SK-N-SH (cell line): ENCODE measurements around the gene DDX54. TPM values are rescaled to one million over a fixed set of nuclear protein-coding genes. Genes with fewer than 3 reads are reported as not detected.

Experiments
- CTCF ChIA-PET: fragments of 300-600, 350-600 bp; formaldehyde crosslinking; extraction: SDS; loops from one replicate; lab custom pipeline; 2021; lab: Yijun Ruan, JAX
- POLR2A ChIA-PET: fragments of 350-600 bp; sonication (Branson Sonifier 250); formaldehyde crosslinking; extraction: SDS; loops from one replicate; lab custom pipeline; 2020; ENCODE audit warnings: antibody characterized with exemption, inconsistent platforms; lab: Yijun Ruan, JAX
- DNase-seq: peaks from one replicate; pipeline ENCODE4 v3.0.0; 2012
- H2AFZ ChIP-seq: fragments of 200-600 bp; sonication (generic); 2 replicates; pipeline ENCODE4 v1.8.1; 2016; ENCODE audit warnings: antibody characterized with exemption, mild to moderate bottlenecking, low read depth
- H3F3A ChIP-seq: fragments of 200-600 bp; sonication (generic); replicated peaks from 2 replicates; pipeline ENCODE3; 2016; ENCODE audit warnings: antibody characterized with exemption, mild to moderate bottlenecking; ENCODE audit not compliant: insufficient read depth
- H3K27ac ChIP-seq, 2 experiments: fragments of 200-500 bp in 1 of 2; fragments of 200-600 bp in 1 of 2; sonication (Bioruptor generic) in 1 of 2; sonication (generic), shearing (Covaris generic) in 1 of 2; 2 replicates each; pipeline versions ENCODE4 v1.5.1 to v1.6.1; 2014 to 2016; ENCODE audit warnings: low read depth in 2 of 2, inconsistent platforms in 1 of 2, low read length in 1 of 2, mild to moderate bottlenecking in 1 of 2, mixed read lengths in 1 of 2
- H3K27me3 ChIP-seq: fragments of 200-600 bp; sonication (generic), shearing (Covaris generic); 2 replicates; pipeline ENCODE4 v1.6.1; 2016; ENCODE audit warnings: mixed run types; ENCODE audit not compliant: insufficient read depth
- H3K36me3 ChIP-seq, 2 experiments: fragments of 200-500 bp in 1 of 2; fragments of 200-600 bp in 1 of 2; sonication (Bioruptor generic) in 1 of 2; sonication (generic) in 1 of 2; replicated peaks in 1 of 2; 2 replicates each; pipeline versions ENCODE3 to v1.5.1; 2014 to 2016; ENCODE audit warnings: low read length in 1 of 2, mild to moderate bottlenecking in 1 of 2; ENCODE audit not compliant: insufficient read depth in 2 of 2, control insufficient read depth in 1 of 2
- H3K4me1 ChIP-seq, 2 experiments: fragments of 200-500 bp in 1 of 2; fragments of 200-600 bp in 1 of 2; sonication (Bioruptor generic) in 1 of 2; sonication (generic), shearing (Covaris generic) in 1 of 2; 2 replicates each; pipeline versions ENCODE4 v1.5.1 to v1.6.1; 2014 to 2016; ENCODE audit warnings: low read depth in 1 of 2, low read length in 1 of 2, mixed run types in 1 of 2; ENCODE audit not compliant: insufficient read depth in 2 of 2, control insufficient read depth in 1 of 2
- H3K4me2 ChIP-seq: fragments of 200-600 bp; sonication (generic), shearing (Covaris generic); 2 replicates; pipeline ENCODE4 v1.6.1; 2017; ENCODE audit warnings: mixed run types
- H3K4me3 ChIP-seq, 2 experiments: fragments of 200-500 bp in 1 of 2; fragments of 200-600 bp in 1 of 2; sonication (Bioruptor generic) in 1 of 2; sonication (generic), shearing (Covaris generic) in 1 of 2; 2 replicates each; pipeline versions ENCODE4 v1.5.1 to v1.8.1; 2014 to 2016; ENCODE audit warnings: low read depth in 2 of 2, inconsistent platforms in 1 of 2, low read length in 1 of 2, mild to moderate bottlenecking in 1 of 2, mixed read lengths in 1 of 2, moderate library complexity in 1 of 2
- H3K79me2 ChIP-seq: fragments of 200-600 bp; sonication (generic); 2 replicates; pipeline ENCODE4 v1.8.1; 2017; ENCODE audit warnings: mild to moderate bottlenecking; ENCODE audit not compliant: insufficient read depth
- H3K9ac ChIP-seq: fragments of 200-600 bp; sonication (generic); 2 replicates; pipeline ENCODE4 v1.6.1; 2017; ENCODE audit warnings: mixed run types
- H3K9me2 ChIP-seq: fragments of 200-600 bp; sonication (generic); 2 replicates; pipeline ENCODE4 v1.6.1; 2017; ENCODE audit warnings: mixed run types
- H3K9me3 ChIP-seq: fragments of 200-600 bp; sonication (generic); 2 replicates; pipeline ENCODE4 v1.6.1; 2017; ENCODE audit warnings: mixed run types, mild to moderate bottlenecking, moderate library complexity
- H4K20me1 ChIP-seq: fragments of 200-600 bp; sonication (generic); 2 replicates; pipeline ENCODE4 v1.6.1; 2017; ENCODE audit warnings: mild to moderate bottlenecking, mixed run types; ENCODE audit not compliant: insufficient read depth
- FOSL2 ChIP-seq: IDR thresholded peaks from 2 replicates; pipeline ENCODE4 v1.4.0; 2012; ENCODE audit warnings: low read depth, mild to moderate bottlenecking, moderate library complexity, borderline replicate concordance
- FOXJ3 ChIP-seq: sonication (generic); formaldehyde crosslinking; IDR thresholded peaks from 2 replicates; pipeline ENCODE4 v1.5.1; 2020; ENCODE audit warnings: mild to moderate bottlenecking, missing genetic modification reagents
- FOXM1 ChIP-seq: IDR thresholded peaks from 2 replicates; pipeline ENCODE4 v1.4.0; 2012; ENCODE audit warnings: low read depth, mild to moderate bottlenecking
- GABPA ChIP-seq: IDR thresholded peaks from 2 replicates; pipeline ENCODE4 v1.4.0; 2012; ENCODE audit warnings: low read depth, mild to moderate bottlenecking
- IRF3 ChIP-seq: fragments of 150-350 bp; IDR thresholded peaks from 2 replicates; pipeline ENCODE4 v1.6.1; 2016; ENCODE audit warnings: mild to moderate bottlenecking, low read depth, low read length
- MEF2A ChIP-seq: IDR thresholded peaks from 2 replicates; pipeline ENCODE4 v1.4.0; 2012; ENCODE audit warnings: low read depth, borderline replicate concordance
- MXI1 ChIP-seq: IDR thresholded peaks from 2 replicates; pipeline ENCODE4 v1.6.1; 2012; ENCODE audit warnings: mild to moderate bottlenecking, low read depth, low read length, improper control_type of control experiment
- NFIC ChIP-seq: IDR thresholded peaks from 2 replicates; pipeline ENCODE4 v1.4.0; 2012; ENCODE audit warnings: borderline replicate concordance
- NRF1 ChIP-seq: IDR thresholded peaks from 2 replicates; pipeline ENCODE4 v1.6.1; 2012; ENCODE audit warnings: low read depth, mild to moderate bottlenecking, low read length
- POLR2AphosphoS5 ChIP-seq: IDR thresholded peaks from 2 replicates; pipeline ENCODE4 v1.6.1; 2012; ENCODE audit warnings: low read depth, low read length
- RAD21 ChIP-seq: IDR thresholded peaks from 2 replicates; pipeline ENCODE4 v1.6.1; 2012; ENCODE audit warnings: mild to moderate bottlenecking, low read length
- RCOR1 ChIP-seq: fragments of 150-350 bp; IDR thresholded peaks from 2 replicates; pipeline ENCODE4 v1.6.1; 2017; ENCODE audit warnings: antibody characterized with exemption, low read length
- RXRA ChIP-seq: IDR thresholded peaks from 2 replicates; pipeline ENCODE4 v1.4.0; 2012; ENCODE audit warnings: low read depth, mild to moderate bottlenecking, borderline replicate concordance
- SMC3 ChIP-seq: IDR thresholded peaks from 2 replicates; pipeline ENCODE4 v1.6.1; 2012; ENCODE audit warnings: low read depth, low read length, improper control_type of control experiment
- TAF1 ChIP-seq: IDR thresholded peaks from 2 replicates; pipeline ENCODE4 v1.6.1; 2012; ENCODE audit warnings: low read depth, mild to moderate bottlenecking, low read length, moderate library complexity, borderline replicate concordance
- TCF12 ChIP-seq: IDR thresholded peaks from 2 replicates; pipeline ENCODE4 v1.4.0; 2012
- USF1 ChIP-seq: IDR thresholded peaks from 2 replicates; pipeline ENCODE4 v1.4.0; 2012; ENCODE audit warnings: low read depth, borderline replicate concordance
- YY1 ChIP-seq: IDR thresholded peaks from 2 replicates; pipeline ENCODE4 v1.4.0; 2012; ENCODE audit warnings: low read depth, mild to moderate bottlenecking
- WGBS: methylation state at CpG from one replicate; pipeline ENCODE4 v1.1.6; 2017; ENCODE audit warnings: low lambda C conversion rate; 5-methylcytosine and 5-hydroxymethylcytosine counted together
- polyA plus RNA-seq, 3 experiments: library from polyadenylated mRNA; depleted of rRNA; stranded (reverse); fragments of >200 nt; gene quantifications; 2 replicates each; pipeline ENCODE4 v1.2.3, GENCODE V29; 2012
- TF ChIP-seq, protein P1 (sequence below): IDR thresholded peaks from 2 replicates; pipeline ENCODE4; 2012
- TF ChIP-seq, protein P2 (sequence below): fragments of 150-350 bp; IDR thresholded peaks from 2 replicates; pipeline ENCODE4 v1.6.1; 2017; ENCODE audit warnings: antibody characterized with exemption, low read length, low read depth, borderline replicate concordance
- TF ChIP-seq, protein P3 (sequence below): IDR thresholded peaks from 2 replicates; pipeline ENCODE4 v1.4.0; 2012; ENCODE audit warnings: low read depth, borderline replicate concordance

DDX54 gene
- polyA plus RNA-seq, 1 of the 3 experiments (the other 2 are of a cell fraction), result 69.9 TPM

- POLR2A ChIA-PET, result interaction anchor here (0.7 kb wide), 1 partner anchor 165 kb away, joined by 4 read pairs; no protein-coding TSS in a partner anchor
- DNase-seq, result no peak
- no peaks in the 10 kb centered on the region for H4K20me1 ChIP-seq
- WGBS, result 95% methylated on average over 4 of the region's 8 CpGs
- H3K27ac ChIP-seq, result no peak overlapping the region
- CTCF ChIA-PET, result interaction anchor here (0.6 to 4.5 kb wide), 9 partner anchors 10 to 712 kb away, joined by 3 to 42 read pairs (median 4); partner anchors contain the start of gene SDSL
- H3K4me2 ChIP-seq, result no peak overlapping the region
- peaks cover 28% of the 10 kb centered on the region for H3F3A ChIP-seq
- H3K9ac ChIP-seq, result no peak overlapping the region
- H3K9me3 ChIP-seq, result no peaks in the 10 kb centered on the region
- no peaks in the 10 kb centered on the region for H3K27me3 ChIP-seq
- peaks cover 0 to 5% of the 10 kb centered on the region in 2 experiments for H3K36me3 ChIP-seq
- no peak overlapping the region for H3K4me3 ChIP-seq
- H3K9me2 ChIP-seq, result no peaks in the 10 kb centered on the region
- TF ChIP-seq NFIC, result no peak
- H2AFZ ChIP-seq, result 0 out of 2 replicates have a peak overlapping the region, but pooled peaks have one; percentile 35
- peaks cover 3% of the 10 kb centered on the region; the same call in 1 of the 2 replicates for H3K79me2 ChIP-seq
- peaks cover 12 to 28% of the 10 kb centered on the region in 2 experiments; a peak in 3 of 4 replicates for H3K4me1 ChIP-seq
These were observed 12.3 kb upstream of the DDX54 start for GRCh38 chr12:113197518-113198077.

DNA sequence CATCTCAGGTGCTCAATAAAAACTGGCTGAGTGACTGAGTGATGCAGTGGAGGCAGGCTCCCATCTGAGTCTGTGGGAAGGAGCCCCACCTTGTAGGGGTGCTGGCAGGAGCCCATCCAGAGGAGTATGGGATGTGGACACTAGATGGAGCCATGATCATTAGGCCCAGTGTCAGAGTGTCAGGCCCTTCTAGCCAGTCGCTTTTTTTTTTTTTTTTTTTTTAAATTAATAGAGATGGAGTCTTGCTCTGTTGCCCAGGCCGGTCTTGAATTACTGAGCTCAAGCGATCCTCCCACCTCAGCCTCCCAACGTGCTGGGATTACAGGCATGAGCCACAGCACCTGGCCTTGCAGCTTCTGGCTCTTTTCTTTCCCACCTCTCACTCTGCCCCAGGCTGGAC, 11.7 kb upstream of the DDX54 start:
- Histone ChIP-seq H3F3A (peaks cover 31% of the 10 kb centered on the region), H3K27me3 (no peaks in the 10 kb centered on the region), H3K36me3 (peaks cover 2 to 7% of the 10 kb centered on the region in 2 experiments), H3K4me2 (no peak overlapping the region), H3K9ac (no peak overlapping the region), H3K4me3 (no peak overlapping the region; a peak in 1 of 4 replicates), H4K20me1 (no peaks in the 10 kb centered on the region), H2AFZ (0 out of 2 replicates have a peak overlapping the region, but pooled peaks have one; percentile 35), H3K27ac (no peak overlapping the region), H3K4me1 (peaks cover 15 to 28% of the 10 kb centered on the region in 2 experiments; a peak in 3 of 4 replicates), H3K9me2 (no peaks in the 10 kb centered on the region), H3K79me2 (peaks cover 3% of the 10 kb centered on the region; the same call in 1 of the 2 replicates), H3K9me3 (no peaks in the 10 kb centered on the region)
- 0% methylated on average over 4 of the region's 4 CpGs for WGBS
- POLR2A ChIA-PET, result interaction anchor here (0.6 to 0.7 kb wide), 2 partner anchors 48 to 166 kb away, joined by 4 read pairs; no protein-coding TSS in a partner anchor
- CTCF ChIA-PET, result interaction anchor here (0.6 to 4.5 kb wide), 12 partner anchors 9 to 715 kb away, joined by 3 to 42 read pairs (median 4); partner anchors contain the start of genes RITA1 and SDSL
- DNase-seq, result peak; percentile 92
- TF ChIP-seq TCF12, result no peak
- TF ChIP-seq NFIC, result 0 out of 2 replicates have a peak, but pooled peaks have one; percentile 21
- TF ChIP-seq, protein P1, sequence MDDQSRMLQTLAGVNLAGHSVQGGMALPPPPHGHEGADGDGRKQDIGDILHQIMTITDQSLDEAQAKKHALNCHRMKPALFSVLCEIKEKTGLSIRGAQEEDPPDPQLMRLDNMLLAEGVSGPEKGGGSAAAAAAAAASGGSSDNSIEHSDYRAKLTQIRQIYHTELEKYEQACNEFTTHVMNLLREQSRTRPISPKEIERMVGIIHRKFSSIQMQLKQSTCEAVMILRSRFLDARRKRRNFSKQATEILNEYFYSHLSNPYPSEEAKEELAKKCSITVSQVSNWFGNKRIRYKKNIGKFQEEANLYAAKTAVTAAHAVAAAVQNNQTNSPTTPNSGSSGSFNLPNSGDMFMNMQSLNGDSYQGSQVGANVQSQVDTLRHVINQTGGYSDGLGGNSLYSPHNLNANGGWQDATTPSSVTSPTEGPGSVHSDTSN, result 0 out of 2 replicates have a peak, but pooled peaks have one; percentile 13
- no peak for TF ChIP-seq RXRA
- TF ChIP-seq USF1, result no peak
- TF ChIP-seq FOSL2, result no peak
- TF ChIP-seq FOXJ3 (CRISPR knock-in tag), result no peak
- TF ChIP-seq GABPA, result no peak
- no peak for TF ChIP-seq RCOR1
- peak; percentile 78 for TF ChIP-seq SMC3
- no peak for TF ChIP-seq MXI1
- TF ChIP-seq IRF3, result no peak
- no peak for TF ChIP-seq POLR2AphosphoS5
- TF ChIP-seq, protein P2, sequence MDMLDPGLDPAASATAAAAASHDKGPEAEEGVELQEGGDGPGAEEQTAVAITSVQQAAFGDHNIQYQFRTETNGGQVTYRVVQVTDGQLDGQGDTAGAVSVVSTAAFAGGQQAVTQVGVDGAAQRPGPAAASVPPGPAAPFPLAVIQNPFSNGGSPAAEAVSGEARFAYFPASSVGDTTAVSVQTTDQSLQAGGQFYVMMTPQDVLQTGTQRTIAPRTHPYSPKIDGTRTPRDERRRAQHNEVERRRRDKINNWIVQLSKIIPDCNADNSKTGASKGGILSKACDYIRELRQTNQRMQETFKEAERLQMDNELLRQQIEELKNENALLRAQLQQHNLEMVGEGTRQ, result no peak
- no peak for TF ChIP-seq MEF2A
- TF ChIP-seq, protein P3, sequence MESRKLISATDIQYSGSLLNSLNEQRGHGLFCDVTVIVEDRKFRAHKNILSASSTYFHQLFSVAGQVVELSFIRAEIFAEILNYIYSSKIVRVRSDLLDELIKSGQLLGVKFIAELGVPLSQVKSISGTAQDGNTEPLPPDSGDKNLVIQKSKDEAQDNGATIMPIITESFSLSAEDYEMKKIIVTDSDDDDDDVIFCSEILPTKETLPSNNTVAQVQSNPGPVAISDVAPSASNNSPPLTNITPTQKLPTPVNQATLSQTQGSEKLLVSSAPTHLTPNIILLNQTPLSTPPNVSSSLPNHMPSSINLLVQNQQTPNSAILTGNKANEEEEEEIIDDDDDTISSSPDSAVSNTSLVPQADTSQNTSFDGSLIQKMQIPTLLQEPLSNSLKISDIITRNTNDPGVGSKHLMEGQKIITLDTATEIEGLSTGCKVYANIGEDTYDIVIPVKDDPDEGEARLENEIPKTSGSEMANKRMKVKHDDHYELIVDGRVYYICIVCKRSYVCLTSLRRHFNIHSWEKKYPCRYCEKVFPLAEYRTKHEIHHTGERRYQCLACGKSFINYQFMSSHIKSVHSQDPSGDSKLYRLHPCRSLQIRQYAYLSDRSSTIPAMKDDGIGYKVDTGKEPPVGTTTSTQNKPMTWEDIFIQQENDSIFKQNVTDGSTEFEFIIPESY, result no peak
- TF ChIP-seq RAD21, result peak; percentile 87
- TF ChIP-seq YY1, result no peak
- TF ChIP-seq NRF1, result no peak
- no peak for TF ChIP-seq TAF1
- TF ChIP-seq FOXM1, result no peak
